ENCODE results near the gene CSF2.
"Not testable (repeated sequence)": the region's sequence is repeated elsewhere in the genome, so short reads cannot be mapped to it uniquely, and the experiment has no call there.

Gene CSF2

DNA sequence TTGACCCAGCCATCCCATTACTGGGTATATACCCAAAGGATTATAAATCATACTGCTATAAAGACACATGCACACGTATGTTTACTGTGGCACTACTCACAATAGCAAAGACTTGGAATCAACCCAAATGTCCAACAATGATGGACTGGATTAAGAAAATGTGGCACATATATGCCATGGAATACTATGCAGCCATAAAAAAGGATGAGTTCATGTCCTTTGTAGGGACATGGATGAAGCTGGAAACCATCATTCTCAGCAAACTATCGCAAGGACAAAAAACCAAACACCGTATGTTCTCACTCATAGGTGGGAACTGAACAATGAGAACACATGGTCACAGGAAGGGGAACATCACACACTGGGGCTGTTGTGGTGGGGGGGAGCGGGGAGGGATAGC, 35.4 kb downstream of the CSF2 start:
- not testable (repeated sequence) for DNase-seq (ENCODE audit: low read depth)

DNA sequence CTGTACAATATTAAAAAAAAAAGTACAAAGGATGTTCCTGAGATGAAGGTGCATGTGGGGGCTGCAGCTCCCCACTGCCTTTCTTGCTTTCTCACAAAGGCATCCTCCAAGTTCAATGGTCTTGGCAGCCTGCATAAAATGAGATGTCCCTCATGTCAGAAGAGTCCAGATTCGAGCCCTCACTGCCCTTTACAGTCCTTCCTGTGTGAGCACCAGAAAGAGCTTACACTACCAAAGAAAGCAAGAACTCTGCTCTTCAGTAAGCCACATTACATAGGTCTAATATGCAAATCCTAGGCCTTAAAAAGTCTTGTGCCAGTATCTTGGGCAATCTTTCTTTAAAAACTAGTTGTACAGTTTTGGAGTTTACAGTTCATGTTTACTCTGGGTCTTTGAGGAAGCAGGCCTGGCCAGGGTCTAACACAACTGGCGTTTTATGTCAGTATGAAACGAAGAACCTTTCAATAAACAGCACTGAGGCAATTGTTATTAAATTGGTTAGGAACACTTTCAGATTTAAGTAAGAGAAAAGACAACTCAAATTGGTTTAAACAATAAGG, 36.0 kb downstream of the CSF2 start:
- DNase-seq (ENCODE audit: low read depth) = no peak

GRCh38 chr5:132110195-132110594, 36.6 kb downstream of the CSF2 start:
- no peak for DNase-seq (ENCODE audit: low read depth)

DNA sequence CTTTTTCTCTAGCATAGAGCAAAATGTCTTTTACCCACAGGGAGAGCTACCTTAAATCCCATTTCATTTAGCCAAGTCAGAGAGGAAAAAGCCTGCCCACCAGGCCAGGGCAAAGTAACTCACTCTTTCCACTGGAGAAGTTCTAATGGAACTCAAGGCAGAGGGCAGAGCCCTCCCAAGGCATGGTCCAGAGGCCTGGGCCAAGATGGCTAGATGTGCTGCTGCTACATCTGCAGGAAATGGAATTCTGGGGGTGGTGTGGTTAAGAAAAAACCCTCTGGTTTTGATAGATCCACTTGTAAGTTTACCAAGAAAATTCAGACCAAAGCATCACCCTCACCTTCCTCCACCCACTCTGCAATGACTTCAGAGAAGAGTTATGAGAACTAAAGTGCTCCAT, 37.3 kb downstream of the CSF2 start:
- no peak for DNase-seq (ENCODE audit: low read depth)

DNA sequence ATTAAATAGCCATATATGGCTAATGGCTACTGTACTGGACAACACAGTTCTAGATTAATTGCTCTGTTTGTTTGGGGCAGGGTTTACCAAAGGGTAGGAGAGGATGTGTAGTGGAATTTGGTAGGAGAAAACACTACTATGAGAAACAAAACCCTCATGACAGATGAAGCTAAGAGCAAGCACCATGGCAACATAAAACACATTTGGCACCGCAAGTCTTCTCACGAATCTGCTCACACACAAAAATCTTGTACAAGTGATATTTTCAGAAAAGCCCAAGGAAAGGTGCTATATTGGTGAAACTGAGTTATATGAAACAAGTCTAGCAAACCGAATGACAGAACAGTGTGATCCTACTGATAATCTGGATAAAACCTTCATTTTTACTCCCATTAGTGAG, 38.5 kb downstream of the CSF2 start:
- DNase-seq (ENCODE audit: low read depth) = no peak

GRCh38 chr5:132114150-132115121, 40.8 kb downstream of the CSF2 start:
- no peak for DNase-seq (ENCODE audit: low read depth)

GRCh38 chr5:132115375-132115774, 41.8 kb downstream of the CSF2 start:
- no peak for DNase-seq (ENCODE audit: low read depth)

GRCh38 chr5:132116072-132116471, 42.5 kb downstream of the CSF2 start:
- no peak for DNase-seq (ENCODE audit: low read depth)

DNA sequence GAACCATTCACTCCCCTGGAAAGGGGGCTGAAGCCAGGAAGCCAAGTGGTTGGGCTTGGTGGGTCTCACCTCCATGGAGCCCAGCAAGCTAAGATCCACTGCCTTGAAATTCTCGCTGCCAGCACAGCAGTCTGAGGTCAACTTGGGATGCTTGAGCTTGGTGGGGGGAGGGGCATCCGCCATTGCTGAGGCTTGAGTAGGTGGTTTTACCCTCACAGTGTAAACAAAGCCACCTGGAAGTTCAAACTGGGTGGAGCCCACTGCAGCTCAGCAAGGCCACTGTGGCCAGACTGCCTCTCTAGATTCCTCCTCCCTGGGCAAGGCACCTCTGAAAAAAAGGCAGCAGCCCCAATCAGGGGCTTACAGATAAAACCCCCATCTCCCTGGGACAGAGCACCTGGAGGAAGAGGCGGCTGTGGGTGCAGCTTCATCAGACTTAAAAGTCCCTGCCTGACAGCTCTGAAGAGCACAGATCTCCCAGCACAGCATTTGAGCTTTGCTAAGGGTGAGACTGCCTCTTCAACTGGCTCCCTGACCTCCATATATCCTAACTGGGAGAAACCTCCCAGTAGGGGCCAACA, 43.4 kb downstream of the CSF2 start:
- not testable (repeated sequence) for DNase-seq (ENCODE audit: low read depth)

- DNase-seq (ENCODE audit: low read depth) = not testable (repeated sequence)
Measured at GRCh38 chr5:132120717-132121116, 47.1 kb downstream of the CSF2 start.

DNA sequence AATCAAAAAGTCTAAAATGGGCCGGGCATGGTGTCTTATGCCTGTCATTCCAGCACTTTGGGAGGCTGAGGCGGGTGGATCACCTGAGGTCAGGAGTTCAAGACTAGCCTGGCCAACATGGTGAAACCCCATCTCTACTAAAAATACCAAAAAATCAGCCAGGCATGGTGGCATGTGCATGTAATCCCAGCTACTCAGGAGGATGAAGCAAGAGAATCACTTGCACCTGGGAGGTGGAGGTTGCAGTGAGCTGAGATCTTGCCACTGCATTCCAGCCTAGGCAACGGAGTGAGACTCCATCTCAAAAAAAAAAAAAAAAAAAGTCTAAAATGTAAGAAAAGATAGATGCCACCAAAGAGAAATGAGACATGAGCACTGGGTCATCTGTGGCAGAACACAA, 49.4 kb downstream of the CSF2 start:
- DNase-seq (ENCODE audit: low read depth) = not testable (repeated sequence)

DNA sequence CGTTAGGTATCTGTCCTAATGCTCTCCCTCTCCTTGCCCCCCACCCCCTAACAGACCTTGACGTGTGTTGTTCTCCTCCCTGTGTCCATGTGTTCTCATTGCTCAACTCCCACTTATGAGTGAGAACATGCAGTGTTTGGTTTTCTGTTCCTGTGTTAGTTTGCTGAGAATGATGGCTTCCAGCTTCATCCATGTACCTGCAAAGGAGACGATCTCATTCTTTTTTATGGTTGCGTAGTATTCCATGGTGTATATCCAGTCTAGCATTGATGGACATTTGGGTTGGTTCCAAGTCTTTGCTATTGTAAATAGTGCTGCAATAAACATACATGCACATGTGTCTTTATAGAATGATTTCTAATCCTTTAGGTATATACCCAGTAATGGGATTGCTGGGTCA, 50.0 kb downstream of the CSF2 start:
- not testable (repeated sequence) for DNase-seq (ENCODE audit: low read depth)
